ENCODE measurements around the gene MRGPRE.

MRGPRE gene

DNA sequence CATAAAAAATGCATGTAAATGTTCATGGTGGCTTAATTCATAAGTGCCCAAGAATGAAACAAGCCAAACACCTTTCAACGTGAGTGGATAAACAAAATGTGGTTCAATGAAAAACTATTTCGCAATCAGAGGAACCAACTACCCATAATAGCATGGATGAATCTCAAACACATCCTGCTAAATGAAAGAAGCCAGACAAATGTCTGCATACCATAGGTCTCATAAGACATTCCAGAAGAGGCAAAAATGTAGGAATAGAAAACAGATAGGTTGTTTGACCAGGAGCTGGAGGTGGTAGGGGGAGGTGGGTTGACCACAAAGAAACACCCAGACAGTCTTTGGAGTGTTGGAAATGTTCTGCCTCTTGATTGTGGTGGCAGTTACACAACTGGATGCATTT lies 53.9 kb downstream of the MRGPRE start:
- no peak for DNase-seq (ENCODE audit: low spot score)

DNA sequence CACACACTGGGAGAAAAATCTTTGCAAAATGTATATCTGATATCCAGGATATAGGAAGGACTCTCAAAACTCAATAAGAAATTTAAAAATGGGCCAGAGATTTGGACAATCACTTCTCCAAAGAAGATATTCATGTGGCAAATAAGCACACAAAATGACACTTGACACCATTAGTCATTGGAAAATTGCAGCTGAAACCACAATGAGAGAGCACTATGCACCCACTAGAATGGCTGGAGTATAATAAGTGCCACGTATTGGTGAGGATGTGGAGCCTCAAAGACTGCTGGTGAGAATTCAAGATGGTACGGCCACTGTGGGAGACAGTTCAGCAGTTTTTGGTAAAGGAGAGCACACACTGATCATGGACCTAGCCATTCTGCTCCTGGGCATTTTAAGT lies 54.3 kb downstream of the MRGPRE start:
- no peak for DNase-seq (ENCODE audit: low spot score)

Data from hematopoietic multipotent progenitor cell treated with erythropoietin and hydrocortisone succinate and interleukin-3 and kit ligand, for 17 days (in vitro differentiated cells).